GM18907 (cell line): ENCODE data around the gene ATRIP.
"Not testable (repeated sequence)": the region's sequence is repeated elsewhere in the genome, so short reads cannot be mapped to it uniquely, and the experiment has no call there.

ENCODE experiments used
- ATAC-seq: cut with Tn5 transposase; IDR thresholded peaks from one replicate; pipeline ENCODE4 v1.9.1; 2021; ENCODE audit warnings: mild to moderate bottlenecking, moderate library complexity; ENCODE audit not compliant: unreplicated experiment

ATRIP gene

GRCh38 chr3:48446425-48447193 lies at the start of gene ATRIP:
Gene ATRIP (plus strand): TSS chr3:48446737. CDS start chr3:48446846, 109 bp downstream.
- ATAC-seq, result peak; percentile 87

- no peak for ATAC-seq
Observed at GRCh38 chr3:48397767-48398681, 48.5 kb upstream of the ATRIP start.

- no peak for ATAC-seq
Observed at GRCh38 chr3:48398701-48399386, 47.7 kb upstream of the ATRIP start.

- no peak for ATAC-seq
Observed at GRCh38 chr3:48399387-48400172, 47.0 kb upstream of the ATRIP start.

- ATAC-seq, result no peak
Observed at GRCh38 chr3:48400824-48401433, 45.6 kb upstream of the ATRIP start.

- not testable (repeated sequence) for ATAC-seq
Observed at GRCh38 chr3:48401434-48401901, 45.1 kb upstream of the ATRIP start.

- no peak for ATAC-seq
Observed at GRCh38 chr3:48402281-48402732, 44.2 kb upstream of the ATRIP start.

- ATAC-seq, result no peak
Observed at GRCh38 chr3:48402907-48403306, 43.6 kb upstream of the ATRIP start.

GRCh38 chr3:48403533-48404439 lies 42.8 kb upstream of the ATRIP start:
- ATAC-seq, result no peak

- no peak for ATAC-seq
Observed at GRCh38 chr3:48404440-48405342, 41.8 kb upstream of the ATRIP start.

- no peak for ATAC-seq
Observed at GRCh38 chr3:48405343-48405881, 41.1 kb upstream of the ATRIP start.

GRCh38 chr3:48405971-48406370 lies 40.6 kb upstream of the ATRIP start:
- ATAC-seq, result no peak

- no peak for ATAC-seq
Observed at GRCh38 chr3:48406443-48407431, 39.8 kb upstream of the ATRIP start.

GRCh38 chr3:48407542-48408099 lies 38.9 kb upstream of the ATRIP start:
- ATAC-seq, result no peak

- no peak for ATAC-seq
Observed at GRCh38 chr3:48408823-48409281, 37.7 kb upstream of the ATRIP start.
